ENCODE data around the gene SUCNR1. TPM values are rescaled to one million over a fixed set of nuclear protein-coding genes. Genes with fewer than 3 reads are reported as not detected.

SUCNR1 gene
- total RNA-seq, result not detected
- polyA plus RNA-seq (2013, experiment 1 of 2), result 0.07 TPM
- 0.08 TPM for polyA plus RNA-seq (2013, experiment 2 of 2)
- long read RNA-seq, experiment 1, result 0 reads
- long read RNA-seq, experiment 2, result 0 reads
- long read RNA-seq, experiment 3, result 0 reads
- long read RNA-seq, experiment 4, result 0 reads

- Histone ChIP-seq H3K9ac (ENCODE audit: extremely low read depth, low read length, poor library complexity, severe bottlenecking) (no peak within 1 kb of the TSS), H3K4me3 (ENCODE audit: low read length) (no peak within 1 kb of the TSS), H3K9me3 (ENCODE audit: control insufficient read depth, low read length) (no peaks in the 10 kb centered on the region), H3K36me3 (ENCODE audit: control insufficient read depth, insufficient read depth, low read length) (no peaks in the 10 kb centered on the region), H3K27ac (ENCODE audit: low read depth, low read length) (no peak within 1 kb of the TSS), H3K4me1 (ENCODE audit: control insufficient read depth, insufficient read depth, low read length) (no peaks in the 10 kb centered on the region), H3K27me3 (ENCODE audit: control insufficient read depth, insufficient read depth, low read length, poor library complexity, severe bottlenecking) (no peaks in the 10 kb centered on the region)
- H3K9me3 Mint-ChIP-seq, result no peaks in the 10 kb centered on the region
- no peak for TF ChIP-seq CTCF (conservative IDR thresholded peaks at IDR 0.05)
- H3K36me3 Mint-ChIP-seq (ENCODE audit: low read depth), result no peaks in the 10 kb centered on the region
- no peak for DNase-seq
- H3K27ac Mint-ChIP-seq, result no peak within 1 kb of the TSS
- no peaks in the 10 kb centered on the region for H3K4me1 Mint-ChIP-seq
- H3K27me3 Mint-ChIP-seq (ENCODE audit: insufficient read depth), result no peaks in the 10 kb centered on the region
- H3K4me3 Mint-ChIP-seq, result no peak within 1 kb of the TSS
These were observed at the start of gene SUCNR1 for GRCh38 chr3:151873398-151873797. TSS of gene SUCNR1 (plus strand) at chr3:151873643. CDS start at chr3:151879893, 6,250 bp downstream.

- H3K36me3 Mint-ChIP-seq (ENCODE audit: low read depth), result no peaks in the 10 kb centered on the region
- H3K9ac ChIP-seq (ENCODE audit: extremely low read depth, low read length, poor library complexity, severe bottlenecking), result no peak overlapping the region
- no peak overlapping the region for H3K27ac Mint-ChIP-seq
- no peak overlapping the region for H3K4me3 ChIP-seq (ENCODE audit: low read length)
- WGBS, 2 experiments (ENCODE audit: insufficient coverage in 1 of 2, insufficient read length in 1 of 2), result 78 to 94% methylated on average over 1 to 3 of the region's 3 CpGs
- H3K9me3 ChIP-seq (ENCODE audit: control insufficient read depth, low read length), result peaks cover 16% of the 10 kb centered on the region
- no peak for TF ChIP-seq CTCF (conservative IDR thresholded peaks at IDR 0.05)
- no peaks in the 10 kb centered on the region for H3K9me3 Mint-ChIP-seq
- DNase-seq, result no peak
- H3K4me1 ChIP-seq (ENCODE audit: control insufficient read depth, insufficient read depth, low read length), result peaks cover 7% of the 10 kb centered on the region
- H3K27me3 ChIP-seq (ENCODE audit: control insufficient read depth, insufficient read depth, low read length, poor library complexity, severe bottlenecking), result no peaks in the 10 kb centered on the region
- no peak overlapping the region for H3K4me3 Mint-ChIP-seq
- no peak overlapping the region for H3K27ac ChIP-seq (ENCODE audit: low read depth, low read length)
- H3K4me1 Mint-ChIP-seq, result peaks cover 2% of the 10 kb centered on the region
- no peaks in the 10 kb centered on the region for H3K27me3 Mint-ChIP-seq (ENCODE audit: insufficient read depth)
- no peaks in the 10 kb centered on the region for H3K36me3 ChIP-seq (ENCODE audit: control insufficient read depth, insufficient read depth, low read length)
These were observed 45.6 kb upstream of the SUCNR1 start for GRCh38 chr3:151827816-151828215.

GRCh38 chr3:151835751-151836525 lies 37.5 kb upstream of the SUCNR1 start:
- no peaks in the 10 kb centered on the region for H3K36me3 ChIP-seq (ENCODE audit: control insufficient read depth, insufficient read depth, low read length)
- H3K9me3 ChIP-seq (ENCODE audit: control insufficient read depth, low read length), result no peaks in the 10 kb centered on the region
- Mint-ChIP-seq H3K27me3 (ENCODE audit: insufficient read depth) (no peaks in the 10 kb centered on the region), H3K27ac (no peak overlapping the region), H3K4me1 (peaks cover 16% of the 10 kb centered on the region), H3K4me3 (no peak overlapping the region), H3K9me3 (no peaks in the 10 kb centered on the region), H3K36me3 (ENCODE audit: low read depth) (no peaks in the 10 kb centered on the region)
- no peak overlapping the region for H3K9ac ChIP-seq (ENCODE audit: extremely low read depth, low read length, poor library complexity, severe bottlenecking)
- WGBS, 2 experiments (ENCODE audit: insufficient coverage in 1 of 2, insufficient read length in 1 of 2), result 73 to 84% methylated on average over 2 to 5 of the region's 5 CpGs
- DNase-seq, result peak; percentile 53
- H3K27me3 ChIP-seq (ENCODE audit: control insufficient read depth, insufficient read depth, low read length, poor library complexity, severe bottlenecking), result no peaks in the 10 kb centered on the region
- H3K27ac ChIP-seq (ENCODE audit: low read depth, low read length), result no peak overlapping the region
- TF ChIP-seq CTCF (conservative IDR thresholded peaks at IDR 0.05), result no peak
- H3K4me3 ChIP-seq (ENCODE audit: low read length), result no peak overlapping the region
- H3K4me1 ChIP-seq (ENCODE audit: control insufficient read depth, insufficient read depth, low read length), result peaks cover 11% of the 10 kb centered on the region

Data from endodermal cell (in vitro differentiated cells).